GM21515 (cell line): Measurements from ENCODE around the gene CTAGE4.
"Not testable (repeated sequence)": the region's sequence is repeated elsewhere in the genome, so short reads cannot be mapped to it uniquely, and the experiment has no call there.

ENCODE experiments used
- ATAC-seq: cut with Tn5 transposase; IDR thresholded peaks from one replicate; pipeline ENCODE4 v1.9.1; 2021; ENCODE audit not compliant: unreplicated experiment

CTAGE4 gene

GRCh38 chr7:144203086-144203485, 19.8 kb downstream of the CTAGE4 start:
- not testable (repeated sequence) for ATAC-seq

DNA sequence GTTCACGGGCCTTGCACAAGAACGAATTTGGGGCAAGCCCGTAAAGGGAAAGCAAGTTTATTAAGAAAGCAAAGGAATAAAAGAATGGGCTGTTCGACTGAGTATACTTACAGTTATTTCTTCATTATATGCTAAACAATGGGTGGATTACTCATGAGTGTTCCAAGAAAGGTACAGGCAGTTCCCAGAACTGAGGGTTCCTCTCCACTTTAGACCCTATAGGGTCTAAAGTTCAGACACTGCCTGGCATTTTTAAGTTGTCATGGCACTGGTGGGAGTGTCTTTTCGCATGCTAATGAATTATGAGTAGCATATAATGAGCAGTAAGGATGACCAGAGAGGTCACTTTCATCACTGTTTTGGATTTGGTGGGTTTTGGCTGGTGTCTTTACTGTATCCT, 22.0 kb downstream of the CTAGE4 start:
- ATAC-seq: not testable (repeated sequence)

DNA sequence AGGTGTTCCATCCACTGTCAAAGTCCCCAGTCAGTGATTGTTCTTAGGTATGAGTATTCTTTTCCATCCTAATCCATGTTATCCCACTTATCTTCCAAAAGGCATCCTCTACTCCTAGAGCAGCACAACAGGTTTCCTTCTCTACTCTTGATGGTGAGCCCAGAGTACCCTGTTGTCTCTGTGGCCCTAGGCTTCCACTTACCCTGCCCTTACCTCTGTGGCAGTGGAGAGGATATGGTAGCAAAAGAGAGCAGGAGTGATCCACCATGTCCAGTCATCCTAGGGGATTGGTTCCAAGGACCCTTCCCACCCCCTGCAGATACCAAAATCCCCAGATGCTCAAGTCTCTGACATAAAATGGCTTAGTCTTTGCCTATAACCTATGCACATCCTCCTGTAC, 33.9 kb downstream of the CTAGE4 start:
- not testable (repeated sequence) for ATAC-seq

DNA sequence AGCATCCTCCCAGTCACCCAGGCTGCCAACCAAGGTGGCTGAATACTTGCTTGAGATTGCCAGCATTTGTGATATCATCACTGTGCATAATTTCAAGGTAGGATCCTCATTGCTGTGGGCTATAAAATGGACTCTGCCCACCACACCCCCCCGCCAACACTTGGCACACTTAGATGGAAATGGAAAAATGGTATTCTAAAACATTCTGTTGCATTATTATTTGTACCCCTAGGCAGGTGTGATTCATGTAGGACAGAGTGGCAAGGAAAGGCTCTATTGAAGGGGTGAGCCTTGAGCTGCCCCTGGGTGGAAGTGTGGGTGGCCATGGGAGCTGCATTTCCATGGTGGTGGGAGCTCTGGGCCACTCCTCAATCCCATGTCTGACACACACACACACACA, 35.3 kb downstream of the CTAGE4 start:
- not testable (repeated sequence) for ATAC-seq

GRCh38 chr7:144219149-144219548, 35.9 kb downstream of the CTAGE4 start:
- ATAC-seq: peak; percentile 51

GRCh38 chr7:144220531-144220930, 37.3 kb downstream of the CTAGE4 start:
- not testable (repeated sequence) for ATAC-seq

DNA sequence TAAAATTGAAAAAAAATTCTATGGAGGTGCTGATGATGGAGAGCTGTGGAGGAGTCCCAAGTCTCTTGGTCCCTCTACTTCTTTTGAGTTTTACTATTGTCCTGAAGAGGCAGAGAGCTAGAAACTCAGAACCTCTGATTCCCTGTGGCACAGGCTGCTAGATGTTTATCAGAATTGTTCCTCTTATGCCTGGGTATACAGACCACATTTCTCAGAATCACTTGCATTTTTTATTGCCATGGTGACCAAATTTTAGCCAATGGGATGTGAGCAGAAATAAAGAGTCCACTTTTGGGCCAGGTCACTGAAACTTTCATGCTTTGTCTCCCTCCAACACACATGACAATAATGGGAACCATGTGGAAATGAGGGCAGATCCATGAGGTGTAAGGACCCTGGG, 40.4 kb downstream of the CTAGE4 start:
- not testable (repeated sequence) for ATAC-seq

GRCh38 chr7:144226866-144227265, 43.6 kb downstream of the CTAGE4 start:
- ATAC-seq: not testable (repeated sequence)

DNA sequence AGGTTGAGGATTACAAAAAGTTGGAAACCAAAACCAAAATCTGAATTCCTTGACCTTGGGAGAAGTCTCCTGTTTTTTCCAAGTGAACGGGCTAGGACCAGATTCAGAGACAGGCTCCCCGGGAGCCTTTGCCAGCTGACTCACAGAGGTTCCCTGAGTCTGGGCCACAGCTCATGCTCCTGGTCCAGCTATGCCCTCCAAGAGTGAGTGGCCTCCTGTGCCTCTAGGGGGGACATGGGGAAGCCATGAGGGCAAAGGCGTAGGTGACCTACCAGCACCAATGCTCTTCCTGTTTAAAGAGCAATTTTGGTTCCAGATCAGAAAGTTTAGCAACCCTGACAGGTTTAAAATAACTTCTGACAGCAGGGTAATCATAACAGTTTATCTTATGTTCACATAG, 45.5 kb downstream of the CTAGE4 start:
- not testable (repeated sequence) for ATAC-seq

- not testable (repeated sequence) for ATAC-seq
Observed at GRCh38 chr7:144231027-144231426, 47.8 kb downstream of the CTAGE4 start.

DNA sequence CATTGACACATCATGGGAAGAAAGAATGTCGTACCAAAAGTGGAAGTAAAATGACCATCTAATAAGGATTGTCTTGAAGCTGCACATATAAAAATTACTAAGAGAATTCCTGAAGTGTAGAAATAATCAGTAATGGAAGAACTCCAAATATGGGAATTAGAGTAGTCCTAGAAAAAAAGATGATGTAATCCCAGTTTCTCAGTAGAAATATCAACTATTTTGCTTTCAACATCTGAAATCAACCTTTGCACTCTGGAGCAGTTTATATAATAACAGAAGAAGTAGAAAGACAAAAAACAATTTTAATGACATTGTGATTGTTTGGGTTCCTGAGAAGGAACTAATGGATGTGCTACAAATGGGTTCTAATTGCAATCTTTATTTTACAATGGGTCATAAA, 49.8 kb downstream of the CTAGE4 start:
- not testable (repeated sequence) for ATAC-seq
